C4-2B (cell line): Measurements from ENCODE around the gene DUSP16.

ENCODE experiments used
- H3K27ac ChIP-seq: fragments of 450-650 bp; 2 replicates; pipeline ENCODE4 v1.5.1; 2017
- CTCF ChIP-seq: fragments of 450-650 bp; conservative IDR thresholded peaks from 2 replicates; pipeline ENCODE4 v1.5.1; 2017; ENCODE audit warnings: mild to moderate bottlenecking
- ZFX ChIP-seq: fragments of 450-650 bp; IDR thresholded peaks from 2 replicates; pipeline ENCODE4 v1.6.1; 2017

DUSP16 gene

GRCh38 chr12:12562585-12563261, at the start of gene DUSP16:
DUSP16 (minus strand) TSS chr12:12562863; CDS start chr12:12521098, 41,765 bp downstream.
- TF ChIP-seq CTCF: no peak; the same call in 1 of the 2 replicates
- TF ChIP-seq ZFX: no peak
- H3K27ac ChIP-seq: peak within 1 kb of the TSS; percentile 100

GRCh38 chr12:12612358-12612757, 49.7 kb upstream of the DUSP16 start:
- TF ChIP-seq CTCF: no peak
- TF ChIP-seq ZFX: no peak
- peak overlapping the region; percentile 76 for H3K27ac ChIP-seq

GRCh38 chr12:12611512-12612306, 49.0 kb upstream of the DUSP16 start, which contains the start of gene CREBL2:
CREBL2 (plus strand) TSS chr12:12611876; CDS start chr12:12612173, 297 bp downstream.
- TF ChIP-seq CTCF: no peak
- TF ChIP-seq ZFX: peak; percentile 61
- H3K27ac ChIP-seq: peak within 1 kb of the TSS; percentile 76

GRCh38 chr12:12610711-12611110, 48.0 kb upstream of the DUSP16 start:
- H3K27ac ChIP-seq: peak overlapping the region; percentile 76

GRCh38 chr12:12609692-12610091, 47.0 kb upstream of the DUSP16 start:
- H3K27ac ChIP-seq: no peak overlapping the region
- TF ChIP-seq ZFX (no peak), CTCF (no peak)

More at GRCh38 chr12:12610711-12611110, 48.0 kb upstream of the DUSP16 start:
- TF ChIP-seq ZFX (no peak), CTCF (no peak)

GRCh38 chr12:12608557-12608957, 45.9 kb upstream of the DUSP16 start:
- no peak overlapping the region for H3K27ac ChIP-seq
- TF ChIP-seq CTCF: no peak
- no peak for TF ChIP-seq ZFX
